ENCODE measurements around the gene TPSB2. TPM values are rescaled to one million over a fixed set of nuclear protein-coding genes. Genes with fewer than 3 reads are reported as not detected.
"Not testable (repeated sequence)": the region's sequence is repeated elsewhere in the genome, so short reads cannot be mapped to it uniquely, and the experiment has no call there.

TPSB2 gene
- total RNA-seq, 2 experiments from 2014 or later = not detected

DNA sequence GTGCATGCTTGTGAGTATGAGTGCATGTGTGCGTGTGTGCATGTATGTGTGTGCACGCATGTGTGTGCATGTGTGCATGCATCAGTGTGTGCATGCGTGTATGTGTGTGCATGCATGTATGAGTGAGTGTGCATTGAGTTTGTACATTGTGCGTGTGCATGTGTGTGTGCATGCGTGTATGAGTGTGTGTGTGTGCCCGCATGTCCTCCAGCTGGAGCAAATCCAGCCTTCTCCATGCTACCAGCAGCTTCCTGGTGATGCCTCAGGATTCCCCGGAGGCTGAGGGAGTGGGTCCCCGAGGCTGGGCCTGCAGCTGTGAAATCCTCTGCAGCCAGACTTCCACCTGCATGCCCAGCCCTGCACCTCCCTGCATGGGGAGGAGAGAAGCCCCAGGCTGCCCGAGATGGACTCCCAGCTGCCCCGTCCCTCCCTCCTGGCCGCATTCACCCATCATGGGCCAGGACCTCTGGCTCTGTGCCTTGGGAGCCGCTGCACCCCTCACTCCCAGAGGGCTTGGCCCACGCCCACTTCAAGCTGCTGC lies 35.2 kb upstream of the TPSB2 start:
- Mint-ChIP-seq H3K9me3 (peaks cover 3% of the 10 kb centered on the region), H3K27ac (no peak overlapping the region), H3K4me3 (no peak overlapping the region), H3K27me3 (peaks cover 19% of the 10 kb centered on the region), H3K36me3 (no peaks in the 10 kb centered on the region), H3K4me1 (no peaks in the 10 kb centered on the region)
- no peak for DNase-seq

DNA sequence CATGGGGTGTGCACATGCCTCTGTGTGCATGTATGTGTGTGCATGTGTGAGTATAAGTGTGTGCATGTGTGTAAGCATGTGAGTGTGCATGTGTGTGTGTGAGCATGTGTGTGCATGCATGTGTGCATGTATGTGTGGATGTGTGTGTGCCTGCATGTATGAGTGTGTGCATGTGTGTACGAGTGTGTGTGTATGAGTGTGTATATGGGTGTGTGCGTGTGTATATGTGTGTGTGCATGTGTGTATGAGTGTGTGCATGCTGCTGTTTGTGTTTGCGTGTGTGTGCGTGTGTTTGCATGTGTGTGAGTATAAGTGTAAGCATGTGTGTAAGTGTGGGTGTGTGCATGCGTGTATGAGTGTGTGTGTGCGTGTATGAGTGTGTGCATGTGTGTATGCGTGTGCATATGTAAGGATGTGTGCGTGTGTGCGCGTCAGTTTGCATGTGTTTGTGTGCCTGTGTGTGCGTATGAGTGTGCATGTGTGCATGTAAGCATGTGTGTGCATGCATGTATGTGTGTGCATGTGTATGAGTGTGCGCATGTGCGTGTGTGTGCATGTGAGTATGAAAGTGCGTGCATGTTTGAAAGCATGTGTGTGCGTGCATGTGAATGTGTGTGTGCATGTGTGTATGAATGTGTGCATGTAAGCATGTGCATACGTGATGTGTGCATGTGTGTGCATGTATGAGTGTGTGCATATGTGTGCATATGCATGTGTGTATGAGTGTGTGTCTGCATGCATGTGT lies 34.5 kb upstream of the TPSB2 start:
- Mint-ChIP-seq H3K4me3 (no peak overlapping the region), H3K36me3 (no peaks in the 10 kb centered on the region), H3K9me3 (peaks cover 3% of the 10 kb centered on the region), H3K27ac (no peak overlapping the region), H3K4me1 (no peaks in the 10 kb centered on the region), H3K27me3 (peaks cover 22% of the 10 kb centered on the region)
- DNase-seq = no peak

DNA sequence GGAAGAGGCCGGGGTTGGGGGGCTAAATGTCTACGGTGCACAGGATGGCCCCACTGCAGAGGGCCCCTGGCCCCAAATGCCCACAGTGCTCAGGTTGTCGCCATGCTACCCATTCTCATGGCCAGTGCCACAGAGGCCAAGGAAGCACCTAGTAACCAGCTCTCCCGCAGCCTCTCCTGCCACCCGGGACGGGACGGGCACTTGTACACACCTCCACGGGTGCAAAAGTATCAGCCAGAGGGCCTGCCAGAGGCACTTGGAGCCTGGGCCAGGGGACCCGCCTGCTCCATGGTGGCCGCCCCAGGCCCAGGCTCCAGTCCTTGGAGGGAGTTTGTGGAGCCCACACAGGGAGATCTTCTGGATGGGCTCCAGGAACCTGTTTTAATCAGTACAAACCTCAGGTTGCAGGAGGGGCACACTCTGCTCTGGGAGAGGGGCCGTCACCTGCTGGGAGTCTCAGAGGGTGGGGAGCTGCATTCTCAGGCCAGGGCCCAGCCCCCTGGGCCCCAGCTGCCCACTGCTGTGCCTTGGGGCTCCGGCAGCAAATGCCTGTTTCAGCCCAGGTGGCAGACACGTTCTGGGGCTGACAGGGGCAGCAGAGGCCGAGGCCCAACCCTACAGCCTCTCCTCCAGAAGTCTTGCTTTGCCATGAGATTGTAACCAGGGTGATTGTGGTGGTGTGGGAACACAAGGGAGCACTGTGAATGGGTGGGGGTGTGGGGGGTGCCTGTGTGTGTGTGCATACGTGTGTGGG lies 33.8 kb upstream of the TPSB2 start:
- H3K4me3 Mint-ChIP-seq = no peak overlapping the region
- no peak overlapping the region for H3K27ac Mint-ChIP-seq
- H3K9me3 Mint-ChIP-seq = peaks cover 3% of the 10 kb centered on the region
- DNase-seq = no peak
- H3K27me3 Mint-ChIP-seq = peaks cover 27% of the 10 kb centered on the region
- H3K36me3 Mint-ChIP-seq = no peaks in the 10 kb centered on the region
- H3K4me1 Mint-ChIP-seq = peaks cover 2% of the 10 kb centered on the region

DNA sequence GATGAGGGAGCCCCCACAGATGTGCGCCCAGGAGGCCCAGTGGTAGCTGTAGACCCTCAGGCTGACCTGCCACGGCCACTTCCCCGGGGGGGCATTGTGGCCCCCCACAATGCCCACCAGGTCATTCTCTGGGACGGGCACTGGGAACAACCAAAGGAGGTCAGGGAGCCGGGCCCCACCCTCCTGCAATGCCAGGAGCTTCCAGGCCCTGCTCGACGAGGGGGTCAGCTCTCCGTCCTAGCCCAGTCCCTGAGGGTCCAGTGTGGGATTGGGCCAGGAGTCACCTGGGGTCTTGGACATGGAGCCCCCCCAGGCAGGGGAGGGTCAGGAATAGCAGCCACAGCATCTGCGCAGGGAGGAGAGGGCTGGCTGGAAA lies 32.9 kb upstream of the TPSB2 start:
- no peak overlapping the region for H3K4me3 Mint-ChIP-seq
- peaks cover 3% of the 10 kb centered on the region for H3K9me3 Mint-ChIP-seq
- H3K27ac Mint-ChIP-seq = no peak overlapping the region
- DNase-seq = no peak
- peaks cover 3% of the 10 kb centered on the region for H3K4me1 Mint-ChIP-seq
- peaks cover 29% of the 10 kb centered on the region for H3K27me3 Mint-ChIP-seq
- H3K36me3 Mint-ChIP-seq = no peaks in the 10 kb centered on the region

DNA sequence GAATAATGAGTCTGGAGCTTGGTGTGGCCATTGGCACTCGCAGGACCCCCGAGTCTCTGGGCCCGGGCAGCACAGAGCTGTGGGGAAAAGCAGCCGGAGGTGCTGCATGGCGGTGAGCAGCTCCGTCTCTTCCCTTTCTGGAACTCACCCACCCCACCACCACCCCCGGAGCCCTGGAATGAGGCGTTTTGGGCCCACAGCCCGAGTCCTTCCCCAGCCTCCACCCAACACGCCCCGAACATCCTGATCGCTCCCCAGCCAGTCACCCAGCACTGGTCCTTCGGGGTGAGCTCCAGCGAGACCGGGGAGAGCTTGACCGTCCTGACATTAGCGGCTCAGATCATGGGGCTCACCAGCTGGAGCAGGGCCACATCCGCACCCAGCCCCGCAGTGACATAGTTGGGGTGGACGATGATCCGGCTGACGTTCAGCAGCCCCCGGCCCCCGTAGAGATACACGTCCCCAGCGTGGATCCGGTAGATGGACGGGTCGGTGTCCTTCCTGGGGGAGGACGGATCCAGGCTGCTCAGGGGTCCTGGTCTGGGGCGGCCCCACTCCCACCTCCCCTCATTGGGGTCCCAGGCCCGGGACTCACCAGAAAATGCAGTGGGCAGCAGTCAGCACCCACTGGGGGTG lies 32.3 kb upstream of the TPSB2 start:
- no peak for DNase-seq
- peaks cover 3% of the 10 kb centered on the region for H3K4me1 Mint-ChIP-seq
- peaks cover 30% of the 10 kb centered on the region for H3K27me3 Mint-ChIP-seq
- H3K36me3 Mint-ChIP-seq = no peaks in the 10 kb centered on the region
- peaks cover 3% of the 10 kb centered on the region for H3K9me3 Mint-ChIP-seq
- H3K27ac Mint-ChIP-seq = no peak overlapping the region
- no peak overlapping the region for H3K4me3 Mint-ChIP-seq

DNA sequence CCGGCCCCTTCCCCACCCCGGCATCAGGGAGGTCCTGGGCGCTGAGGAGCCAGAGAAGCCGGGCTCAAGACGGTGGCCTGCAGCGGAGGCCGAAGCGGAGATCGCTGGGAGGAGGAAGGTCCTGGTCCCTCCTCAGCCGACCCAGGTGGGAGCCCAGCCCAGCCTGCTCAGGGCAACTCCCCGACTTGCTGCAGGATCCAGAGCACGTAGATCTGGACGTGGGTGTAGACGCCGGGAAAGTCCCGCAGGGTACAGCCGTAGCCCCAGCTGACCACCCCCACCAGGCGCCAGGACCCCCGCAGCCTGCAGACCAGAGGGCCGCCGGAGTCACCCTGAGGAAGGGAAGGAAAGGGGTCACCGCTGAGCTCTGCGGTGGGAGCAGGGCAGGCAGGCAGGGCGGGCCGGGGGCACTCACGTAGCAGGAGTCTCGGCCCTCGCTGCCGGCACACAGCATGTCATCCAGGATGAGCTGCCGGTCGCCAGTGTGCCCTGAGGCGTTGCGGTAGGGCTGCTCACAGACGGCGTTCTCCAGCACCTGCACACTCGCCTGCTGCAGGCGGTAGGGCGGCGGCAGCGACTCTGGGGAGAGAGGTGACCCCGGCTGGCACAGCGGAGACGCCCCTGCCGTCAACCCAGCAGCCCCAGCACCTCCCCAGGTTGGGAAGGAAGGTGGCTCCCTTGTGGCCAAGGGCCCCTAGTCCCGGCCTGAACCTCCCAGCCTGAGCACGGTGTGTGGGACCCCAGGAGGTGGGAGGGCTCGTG lies 31.3 kb upstream of the TPSB2 start:
- H3K27me3 Mint-ChIP-seq = peaks cover 34% of the 10 kb centered on the region
- H3K27ac Mint-ChIP-seq = no peak overlapping the region
- H3K4me1 Mint-ChIP-seq = peaks cover 3% of the 10 kb centered on the region
- peak overlapping the region; percentile 40 for H3K4me3 Mint-ChIP-seq
- no peak for DNase-seq
- H3K9me3 Mint-ChIP-seq = peaks cover 3% of the 10 kb centered on the region
- no peaks in the 10 kb centered on the region for H3K36me3 Mint-ChIP-seq

DNA sequence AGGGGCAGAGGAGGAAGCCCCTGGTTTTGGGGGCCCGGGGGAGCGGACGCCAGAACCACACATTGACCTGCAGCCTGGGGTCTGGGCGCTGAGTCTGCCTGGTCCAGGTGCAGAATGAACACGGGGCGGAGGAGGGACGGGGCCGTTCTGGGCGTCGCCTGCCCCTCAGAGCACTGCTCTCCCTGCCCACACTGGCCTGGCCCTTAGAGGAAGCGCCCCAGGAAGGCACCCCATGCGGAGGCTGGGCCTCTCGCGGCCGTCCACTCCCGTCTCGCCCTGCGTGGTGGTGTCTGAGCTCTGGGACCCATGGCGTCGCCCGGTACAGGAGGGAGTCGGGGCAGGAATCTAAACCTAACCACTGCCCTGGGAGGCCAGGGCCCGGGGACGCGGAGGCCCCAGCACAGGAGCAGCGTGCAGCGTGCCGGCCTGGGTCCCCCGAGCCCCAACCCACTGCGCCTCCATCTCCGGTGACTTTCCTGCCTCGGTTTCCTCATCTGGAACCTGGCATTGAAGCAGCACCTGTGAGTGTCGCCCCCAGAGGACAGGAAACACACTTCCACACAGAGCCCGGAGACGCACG lies 30.2 kb upstream of the TPSB2 start:
- peaks cover 3% of the 10 kb centered on the region for H3K9me3 Mint-ChIP-seq
- DNase-seq = no peak
- H3K27me3 Mint-ChIP-seq = peaks cover 34% of the 10 kb centered on the region
- no peak overlapping the region for H3K27ac Mint-ChIP-seq
- peak overlapping the region; percentile 50 for H3K4me3 Mint-ChIP-seq
- H3K4me1 Mint-ChIP-seq = peaks cover 3% of the 10 kb centered on the region
- no peaks in the 10 kb centered on the region for H3K36me3 Mint-ChIP-seq

DNA sequence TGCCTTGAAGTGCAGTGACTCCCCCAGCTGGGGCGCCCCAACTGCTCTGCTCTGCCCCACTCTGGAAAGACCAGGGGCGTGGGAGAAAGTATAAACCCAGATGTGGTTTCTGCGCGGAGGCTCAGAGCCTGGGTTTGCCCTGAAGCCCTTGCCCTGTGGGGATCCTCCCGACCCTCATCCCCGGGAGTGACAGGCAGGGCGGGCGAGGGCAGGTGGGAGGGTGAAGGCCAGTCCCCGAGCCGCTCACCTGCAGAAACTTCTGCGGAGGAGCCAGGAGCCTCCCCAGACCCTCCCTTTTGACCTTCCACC lies 29.7 kb upstream of the TPSB2 start:
- no peak overlapping the region for H3K27ac Mint-ChIP-seq
- no peaks in the 10 kb centered on the region for H3K36me3 Mint-ChIP-seq
- DNase-seq = no peak
- peaks cover 3% of the 10 kb centered on the region for H3K4me1 Mint-ChIP-seq
- peaks cover 34% of the 10 kb centered on the region for H3K27me3 Mint-ChIP-seq
- H3K9me3 Mint-ChIP-seq = peaks cover 3% of the 10 kb centered on the region
- no peak overlapping the region for H3K4me3 Mint-ChIP-seq

DNA sequence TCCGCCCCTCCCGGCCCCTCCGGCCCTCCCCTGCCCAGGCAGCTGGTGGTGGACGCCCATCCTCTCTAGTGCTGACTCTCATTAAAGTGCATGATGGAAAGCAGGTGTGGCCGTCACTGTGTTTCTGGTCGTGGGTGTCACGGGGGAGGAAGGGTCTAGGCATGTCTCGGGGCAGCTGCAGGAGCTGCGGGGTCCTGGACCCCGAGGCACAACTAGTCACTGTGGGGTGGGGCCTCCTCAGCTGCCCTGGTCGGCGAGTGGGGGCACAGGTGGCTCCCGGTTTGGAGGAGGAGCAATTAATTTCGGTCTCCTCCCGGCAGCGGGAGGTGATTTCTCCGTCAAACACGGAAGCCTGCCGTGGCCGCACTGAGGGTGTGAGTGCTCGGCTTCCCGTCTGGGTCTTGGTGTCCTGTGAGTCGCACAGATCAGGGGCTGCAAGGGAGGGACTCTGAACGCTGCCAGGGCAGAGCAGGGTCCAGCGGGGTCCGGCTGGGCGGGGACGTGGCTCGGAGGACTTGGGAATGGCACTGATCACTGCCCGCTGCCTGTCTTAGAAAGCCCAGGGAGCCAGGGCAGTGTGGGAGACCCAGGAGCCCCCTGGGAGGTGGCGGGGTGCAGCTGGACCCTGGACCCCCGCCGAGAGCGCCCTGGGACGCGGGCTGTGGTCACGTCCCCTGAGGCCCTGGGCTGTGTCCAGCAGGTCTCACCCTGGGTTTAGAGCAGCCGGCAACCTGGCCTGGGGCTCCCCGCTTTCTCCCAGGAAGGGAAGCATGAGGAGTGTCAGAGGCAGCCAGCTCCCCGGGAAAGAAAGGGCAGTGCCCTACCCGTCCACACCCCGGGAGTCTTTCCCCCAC lies 29.1 kb upstream of the TPSB2 start:
- no peak for DNase-seq
- Mint-ChIP-seq H3K4me3 (no peak overlapping the region), H3K36me3 (no peaks in the 10 kb centered on the region), H3K27ac (no peak overlapping the region), H3K9me3 (no peaks in the 10 kb centered on the region), H3K4me1 (peaks cover 3% of the 10 kb centered on the region), H3K27me3 (peaks cover 34% of the 10 kb centered on the region)

DNA sequence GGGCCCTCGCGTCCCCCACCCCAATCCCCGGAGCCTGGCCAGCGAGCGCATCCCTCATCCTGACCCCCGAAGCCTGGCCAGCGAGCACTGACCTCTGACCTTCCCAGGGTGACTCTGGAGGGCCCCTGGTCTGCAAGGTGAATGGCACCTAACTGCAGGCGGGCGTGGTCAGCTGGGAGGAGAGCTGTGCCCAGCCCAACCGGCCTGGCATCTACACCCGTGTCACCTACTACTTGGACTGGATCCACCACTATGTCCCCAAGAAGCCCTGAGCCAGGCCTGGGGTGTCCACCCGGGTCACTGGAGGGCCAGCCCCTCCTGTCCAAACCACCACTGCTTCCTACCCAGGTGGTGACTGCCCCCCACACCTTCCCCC lies 28.2 kb upstream of the TPSB2 start:
- no peaks in the 10 kb centered on the region for H3K9me3 Mint-ChIP-seq
- H3K4me3 Mint-ChIP-seq = no peak overlapping the region
- no peak overlapping the region for H3K27ac Mint-ChIP-seq
- H3K27me3 Mint-ChIP-seq = peaks cover 34% of the 10 kb centered on the region
- no peak for DNase-seq
- H3K36me3 Mint-ChIP-seq = no peaks in the 10 kb centered on the region
- H3K4me1 Mint-ChIP-seq = peaks cover 3% of the 10 kb centered on the region

DNA sequence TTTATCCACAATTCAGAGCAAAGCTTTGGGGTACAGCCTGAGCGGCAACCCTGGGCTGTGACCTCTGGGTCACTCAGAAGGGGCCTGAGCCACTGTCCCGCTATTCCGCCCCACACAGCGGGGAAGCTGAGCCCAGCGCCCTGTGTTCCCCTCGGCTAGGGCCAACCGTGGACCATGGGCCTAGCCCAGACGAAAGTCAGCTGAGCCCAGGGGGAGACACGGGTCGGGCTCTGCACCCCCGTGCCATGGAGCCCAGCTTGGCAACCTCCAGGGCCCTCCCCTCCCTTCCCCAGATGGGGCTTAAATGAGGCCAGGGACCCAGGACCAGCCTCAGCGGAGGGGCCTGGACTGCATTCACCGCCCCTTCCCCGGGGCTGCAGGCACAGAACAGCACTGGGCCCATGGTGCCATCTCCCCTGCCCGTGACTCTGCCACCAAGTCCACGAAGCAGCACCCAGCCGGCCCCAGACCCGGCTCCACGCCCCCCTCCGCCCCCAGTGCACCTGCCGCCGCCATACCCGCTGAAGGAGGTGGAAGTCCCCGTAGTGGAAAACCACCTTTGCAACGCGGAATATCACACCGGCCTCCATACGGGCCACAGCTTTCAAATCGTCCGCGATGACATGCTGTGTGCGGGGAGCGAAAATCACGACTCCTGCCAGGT lies 27.7 kb upstream of the TPSB2 start:
- Mint-ChIP-seq H3K4me3 (no peak overlapping the region), H3K27me3 (peaks cover 34% of the 10 kb centered on the region), H3K4me1 (peaks cover 3% of the 10 kb centered on the region), H3K27ac (no peak overlapping the region), H3K9me3 (no peaks in the 10 kb centered on the region), H3K36me3 (no peaks in the 10 kb centered on the region)
- no peak for DNase-seq

DNA sequence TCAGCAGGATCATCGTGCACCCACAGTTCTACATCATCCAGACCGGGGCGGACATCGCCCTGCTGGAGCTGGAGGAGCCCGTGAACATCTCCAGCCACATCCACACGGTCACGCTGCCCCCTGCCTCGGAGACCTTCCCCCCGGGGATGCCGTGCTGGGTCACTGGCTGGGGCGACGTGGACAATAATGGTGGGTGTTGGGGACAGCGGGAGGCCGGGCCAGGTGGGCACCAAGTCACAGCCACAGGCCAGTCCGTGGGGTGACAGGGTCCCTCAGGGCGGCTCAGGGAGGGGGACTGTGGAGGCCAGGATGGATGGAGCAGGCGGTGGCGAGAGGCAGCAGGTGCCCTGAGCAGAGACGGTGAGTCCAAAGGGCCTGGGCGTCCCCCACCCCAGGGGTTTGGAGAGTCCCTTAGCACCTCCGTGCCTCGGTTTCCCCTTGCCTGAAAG lies 26.9 kb upstream of the TPSB2 start:
- Mint-ChIP-seq H3K9me3 (no peaks in the 10 kb centered on the region), H3K4me1 (peaks cover 3% of the 10 kb centered on the region), H3K36me3 (no peaks in the 10 kb centered on the region), H3K27me3 (peaks cover 28% of the 10 kb centered on the region), H3K27ac (no peak overlapping the region), H3K4me3 (no peak overlapping the region)
- DNase-seq = no peak

DNA sequence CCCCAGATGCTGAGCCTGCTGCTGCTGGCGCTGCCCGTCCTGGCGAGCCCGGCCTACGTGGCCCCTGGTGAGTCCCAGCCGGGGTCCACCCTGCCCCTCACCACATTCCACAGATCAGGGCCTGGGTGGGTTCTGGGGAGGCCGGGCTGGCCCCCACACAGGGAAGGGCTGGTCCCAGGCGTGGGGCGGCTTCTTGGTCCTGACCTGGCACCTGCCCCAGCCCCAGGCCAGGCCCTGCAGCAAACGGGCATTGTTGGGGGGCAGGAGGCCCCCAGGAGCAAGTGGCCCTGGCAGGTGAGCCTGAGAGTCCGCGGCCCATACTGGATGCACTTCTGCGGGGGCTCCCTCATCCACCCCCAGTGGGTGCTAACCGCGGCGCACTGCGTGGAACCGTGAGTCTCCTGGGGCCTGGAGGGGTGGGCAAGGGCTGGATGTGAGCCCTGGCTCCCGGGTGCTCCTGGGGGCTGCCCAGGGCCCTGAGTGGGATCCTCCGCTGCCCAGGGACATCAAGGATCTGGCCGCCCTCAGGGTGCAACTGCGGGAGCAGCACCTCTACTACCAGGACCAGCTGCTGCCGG lies 26.4 kb upstream of the TPSB2 start:
- not testable (repeated sequence) for H3K4me1 Mint-ChIP-seq, H3K4me3 Mint-ChIP-seq, H3K36me3 Mint-ChIP-seq, H3K27ac Mint-ChIP-seq, H3K9me3 Mint-ChIP-seq, DNase-seq
- H3K27me3 Mint-ChIP-seq = peaks cover 24% of the 10 kb centered on the region

Data from activated naive CD8-positive, alpha-beta T cell treated with anti-CD3 and anti-CD28 coated beads for 36 hours (primary cell).